ENCODE data around the gene DRICH1. TPM values are rescaled to one million over a fixed set of nuclear protein-coding genes. Genes with fewer than 3 reads are reported as not detected.
"Not testable (repeated sequence)": the region's sequence is repeated elsewhere in the genome, so short reads cannot be mapped to it uniquely, and the experiment has no call there.

DRICH1 gene
- total RNA-seq, 1 experiment from 2014 or later = not detected

- peaks cover 40% of the 10 kb centered on the region for H3K27me3 Mint-ChIP-seq (ENCODE audit: insufficient read depth, unreplicated experiment)
- ChIA-PET POLR2A (no interaction called here), CTCF (no interaction called here)
- no TSS peak for BruUV-seq (replicated peaks)
- H3K9me3 Mint-ChIP-seq (ENCODE audit: unreplicated experiment) = no peaks in the 10 kb centered on the region
- H3K27ac Mint-ChIP-seq (ENCODE audit: low read depth, unreplicated experiment) = no peak overlapping the region
- intact Hi-C loops (cut with micrococcal nuclease) = no loop called here
- H3K4me1 Mint-ChIP-seq (ENCODE audit: insufficient read depth, unreplicated experiment) = no peaks in the 10 kb centered on the region
- H3K36me3 Mint-ChIP-seq (ENCODE audit: insufficient read depth, unreplicated experiment) = peaks cover 6% of the 10 kb centered on the region
- H3K4me3 Mint-ChIP-seq (ENCODE audit: unreplicated experiment) = no peak overlapping the region
- no peak for TF ChIP-seq CTCF (IDR thresholded peaks at IDR 0.05; ENCODE audit: unreplicated experiment)
- DNase-seq (ENCODE audit: unreplicated experiment) = no peak
Observed at GRCh38 chr22:23598805-23599518, 33.2 kb downstream of the DRICH1 start.

- H3K9me3 Mint-ChIP-seq (ENCODE audit: unreplicated experiment); H3K4me1 Mint-ChIP-seq (ENCODE audit: insufficient read depth, unreplicated experiment); POLR2A ChIA-PET; H3K4me3 Mint-ChIP-seq (ENCODE audit: unreplicated experiment); intact Hi-C loops (cut with micrococcal nuclease); BruUV-seq (replicated peaks); H3K27ac Mint-ChIP-seq (ENCODE audit: low read depth, unreplicated experiment); H3K36me3 Mint-ChIP-seq (ENCODE audit: insufficient read depth, unreplicated experiment); DNase-seq (ENCODE audit: unreplicated experiment): not testable (repeated sequence)
- CTCF ChIA-PET = interaction anchor here (0.6 to 0.7 kb wide), 2 partner anchors 10 to 1893 kb away, joined by 3 to 4 read pairs; no protein-coding TSS in a partner anchor
- peaks cover 40% of the 10 kb centered on the region for H3K27me3 Mint-ChIP-seq (ENCODE audit: insufficient read depth, unreplicated experiment)
Observed at GRCh38 chr22:23597576-23598268, 34.4 kb downstream of the DRICH1 start.

- H3K27ac Mint-ChIP-seq (ENCODE audit: low read depth, unreplicated experiment); H3K4me3 Mint-ChIP-seq (ENCODE audit: unreplicated experiment); intact Hi-C loops (cut with micrococcal nuclease); H3K36me3 Mint-ChIP-seq (ENCODE audit: insufficient read depth, unreplicated experiment); DNase-seq (ENCODE audit: unreplicated experiment); H3K4me1 Mint-ChIP-seq (ENCODE audit: insufficient read depth, unreplicated experiment); BruUV-seq (replicated peaks); H3K9me3 Mint-ChIP-seq (ENCODE audit: unreplicated experiment): not testable (repeated sequence)
- peaks cover 51% of the 10 kb centered on the region for H3K27me3 Mint-ChIP-seq (ENCODE audit: insufficient read depth, unreplicated experiment)
- ChIA-PET CTCF (interaction anchor here (0.7 to 0.8 kb wide), 2 partner anchors 57 to 240 kb away, joined by 3 read pairs; no protein-coding TSS in a partner anchor), POLR2A (interaction anchor here (1.0 kb wide), 1 partner anchor 1838 kb away, joined by 3 read pairs; no protein-coding TSS in a partner anchor)
Observed at GRCh38 chr22:23595904-23596303, 36.2 kb downstream of the DRICH1 start.

GRCh38 chr22:23591846-23592245 lies 40.3 kb downstream of the DRICH1 start:
- no peak for DNase-seq (ENCODE audit: unreplicated experiment)
- peaks cover 50% of the 10 kb centered on the region for H3K27me3 Mint-ChIP-seq (ENCODE audit: insufficient read depth, unreplicated experiment)
- H3K4me1 Mint-ChIP-seq (ENCODE audit: insufficient read depth, unreplicated experiment) = no peaks in the 10 kb centered on the region
- H3K36me3 Mint-ChIP-seq (ENCODE audit: insufficient read depth, unreplicated experiment) = peaks cover 4% of the 10 kb centered on the region
- no peaks in the 10 kb centered on the region for H3K9me3 Mint-ChIP-seq (ENCODE audit: unreplicated experiment)
- POLR2A ChIA-PET = no interaction called here
- no peak overlapping the region for H3K27ac Mint-ChIP-seq (ENCODE audit: low read depth, unreplicated experiment)
- no TSS peak for BruUV-seq (replicated peaks)
- no peak for TF ChIP-seq CTCF (IDR thresholded peaks at IDR 0.05; ENCODE audit: unreplicated experiment)
- H3K4me3 Mint-ChIP-seq (ENCODE audit: unreplicated experiment) = no peak overlapping the region
- intact Hi-C loops (cut with micrococcal nuclease) = loop anchor here (1.0 kb wide), 1 partner anchor 50 kb away; no protein-coding TSS in a partner anchor
- CTCF ChIA-PET = interaction anchor here (0.5 to 2.0 kb wide), 11 partner anchors 20 to 1051 kb away, joined by 3 to 6 read pairs (median 4); no protein-coding TSS in a partner anchor
